ENCODE measurements around the gene ENPP4.
"Not testable (repeated sequence)": the region's sequence is repeated elsewhere in the genome, so short reads cannot be mapped to it uniquely, and the experiment has no call there.

The ENPP4 gene

GRCh38 chr6:46131291-46131690 lies 1.5 kb downstream of the ENPP4 start:
- DNase-seq = not testable (repeated sequence)

GRCh38 chr6:46134216-46134615 lies 4.4 kb downstream of the ENPP4 start:
- DNase-seq = no peak

GRCh38 chr6:46135176-46135575 lies 5.4 kb downstream of the ENPP4 start:
- peak; percentile 21 for DNase-seq

GRCh38 chr6:46136831-46137230 lies 7.0 kb downstream of the ENPP4 start:
- DNase-seq = no peak

GRCh38 chr6:46137387-46137786 lies 7.6 kb downstream of the ENPP4 start:
- no peak for DNase-seq

DNA sequence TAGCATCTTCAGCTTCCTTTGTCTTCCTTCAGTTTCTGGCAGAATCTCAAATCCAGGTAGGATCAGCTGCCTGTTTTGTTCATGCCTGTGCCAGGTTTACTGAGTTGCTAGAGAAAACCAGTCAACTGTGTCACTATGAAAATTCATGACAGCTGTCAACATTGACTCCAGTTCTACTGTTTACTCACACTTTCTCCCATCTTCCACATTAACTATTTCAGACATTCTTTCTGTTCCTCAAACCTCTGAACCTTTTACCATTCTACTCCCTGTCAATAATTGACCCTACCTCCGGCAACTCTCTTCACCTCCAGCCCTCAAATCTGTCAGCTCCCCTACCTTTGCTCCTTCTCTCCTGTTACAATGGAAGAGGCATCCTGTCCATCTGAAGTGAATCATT lies 8.5 kb downstream of the ENPP4 start:
- DNase-seq = no peak

GRCh38 chr6:46144270-46144669 lies 14.5 kb downstream of the ENPP4 start:
- DNase-seq = no peak

DNA sequence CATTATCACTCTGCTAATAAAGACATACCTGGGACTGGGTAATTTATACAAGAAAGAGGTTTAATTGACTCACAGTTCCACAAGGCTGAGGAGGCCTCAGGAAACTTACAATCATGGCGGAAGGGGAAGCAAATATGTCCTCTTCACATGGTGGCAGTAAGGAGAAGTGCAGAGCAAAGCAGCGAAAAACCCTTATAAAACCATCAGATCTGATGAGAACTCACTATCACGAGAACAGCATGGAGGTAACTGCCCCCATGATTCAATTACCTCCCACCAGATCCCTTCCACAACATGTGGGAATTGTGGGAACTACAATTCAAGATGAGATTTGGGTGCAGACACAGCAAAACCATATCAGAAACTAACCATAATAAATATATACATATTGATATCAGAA lies 19.3 kb downstream of the ENPP4 start:
- not testable (repeated sequence) for DNase-seq

GRCh38 chr6:46156701-46157100 lies 26.9 kb downstream of the ENPP4 start:
- DNase-seq = no peak

DNA sequence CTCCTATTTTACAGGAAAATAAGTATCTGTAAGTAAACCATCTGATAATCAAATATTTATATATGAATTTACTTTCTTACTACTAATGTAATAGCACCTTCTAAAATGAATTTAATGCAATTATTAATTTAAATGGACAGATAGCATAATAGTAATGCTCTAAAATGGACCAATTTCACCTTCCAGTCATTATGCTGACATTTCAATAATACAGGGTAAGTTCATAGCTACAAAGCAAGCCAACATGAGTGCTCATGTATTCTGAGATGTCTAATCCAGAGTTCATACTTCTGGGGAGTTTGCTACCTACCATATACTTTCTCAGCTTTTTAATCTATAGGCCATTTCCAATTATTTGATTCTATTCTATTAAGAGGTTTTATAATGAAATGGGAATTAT lies 29.4 kb downstream of the ENPP4 start:
- no peak for DNase-seq

- no peak for DNase-seq
Measured at GRCh38 chr6:46160102-46160501, 30.3 kb downstream of the ENPP4 start.

GRCh38 chr6:46170357-46171289 lies 40.8 kb downstream of the ENPP4 start, which contains the start of gene ENPP5:
ENPP5 (minus strand) TSS chr6:46170980; CDS start chr6:46168262, 2,718 bp downstream.
- DNase-seq = peak; percentile 43

GRCh38 chr6:46172176-46172575 lies 42.4 kb downstream of the ENPP4 start:
- DNase-seq = no peak

GRCh38 chr6:46174904-46175303 lies 45.1 kb downstream of the ENPP4 start:
- peak; percentile 14 for DNase-seq

- DNase-seq = peak; percentile 79
Measured at GRCh38 chr6:46175446-46175845, 45.7 kb downstream of the ENPP4 start.

- no peak for DNase-seq
Measured at GRCh38 chr6:46175976-46176375, 46.2 kb downstream of the ENPP4 start.

DNA sequence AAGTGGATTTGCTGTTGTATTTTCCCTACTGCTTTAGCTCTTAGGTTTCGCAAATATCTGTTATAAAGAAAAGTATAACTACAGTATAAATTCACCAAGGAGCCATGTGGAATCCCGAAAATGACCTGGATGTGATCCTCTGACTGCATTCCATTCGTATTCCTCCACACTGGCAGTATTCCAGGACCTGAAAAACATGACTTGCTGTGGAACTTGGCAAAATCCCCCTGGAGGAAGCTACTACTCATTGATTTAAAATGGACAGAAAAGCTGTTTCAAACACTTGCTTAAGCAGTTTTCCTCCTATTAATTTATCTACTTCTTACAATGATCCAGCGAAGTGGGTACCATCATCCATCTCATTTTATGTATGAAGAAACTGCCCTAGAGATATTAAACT lies 54.3 kb downstream of the ENPP4 start:
- DNase-seq = no peak

DNA sequence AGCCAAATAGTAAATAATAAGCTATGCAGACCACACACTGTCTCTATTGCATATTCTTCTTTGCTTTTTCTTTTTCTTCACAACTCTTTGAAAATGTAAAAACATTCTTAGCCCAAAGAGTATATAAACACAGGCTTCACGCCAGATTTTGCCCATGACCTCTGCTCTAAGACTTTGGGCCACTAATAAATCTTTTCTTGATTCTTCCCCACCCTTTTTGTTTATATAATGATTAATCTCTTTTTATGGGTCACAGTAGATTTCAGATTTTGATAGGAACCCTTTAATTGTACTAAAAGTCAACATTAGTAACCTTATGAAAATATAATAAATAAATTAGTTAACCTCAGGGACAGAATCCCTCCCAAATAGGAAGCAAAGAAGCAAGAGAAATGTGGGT lies 56.8 kb downstream of the ENPP4 start:
- no peak for DNase-seq

DNA sequence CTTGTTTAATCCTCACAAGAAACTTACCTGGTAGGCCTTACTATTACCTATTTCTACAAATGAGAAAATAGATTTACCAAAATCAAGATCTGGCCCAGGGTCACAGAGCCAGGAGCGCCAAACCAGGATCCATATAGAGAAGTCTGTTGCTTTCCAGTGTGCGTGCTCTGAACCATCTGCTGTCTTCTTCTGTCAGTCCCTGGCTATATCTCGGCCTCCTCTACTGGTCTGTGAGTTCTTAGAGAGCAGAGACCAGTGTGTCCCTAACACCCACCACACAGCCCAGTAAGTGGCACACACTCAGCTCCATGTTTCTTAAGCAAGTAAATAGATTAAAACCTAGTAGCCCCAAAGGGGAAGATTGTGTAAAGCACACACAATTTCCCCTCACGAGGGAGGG lies 59.9 kb downstream of the ENPP4 start:
- no peak for DNase-seq

DNA sequence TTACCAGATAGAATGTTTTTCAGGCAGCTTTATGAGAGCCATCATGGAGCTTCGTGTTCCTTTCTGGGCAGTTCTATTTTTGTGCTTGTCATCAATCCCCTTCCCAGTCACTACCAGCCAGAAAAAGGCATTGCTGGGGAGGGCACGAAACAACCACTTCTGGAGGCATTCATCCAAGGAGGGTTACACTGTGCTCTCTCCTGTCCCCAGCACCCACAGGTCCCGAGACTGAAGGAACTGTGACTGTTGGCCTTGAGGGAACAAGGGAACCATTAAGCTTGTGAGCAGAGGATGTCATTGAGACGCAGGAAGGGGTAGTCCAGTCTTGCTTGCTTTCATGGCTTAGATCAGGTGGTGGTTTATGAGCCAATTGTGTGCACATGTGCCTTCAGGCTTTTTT lies 61.1 kb downstream of the ENPP4 start:
- DNase-seq = no peak

GRCh38 chr6:46191961-46192360 lies 62.2 kb downstream of the ENPP4 start:
- DNase-seq = no peak

Measured in activated CD4-positive, alpha-beta T cell treated with anti-CD3 and anti-CD28 coated beads, Interleukin-10, Interleukin-2, amounts not matched to agents 100 ng/mL and 50 ng/mL, durations not matched to agents 16 hours and 8 hours (primary cell).